ENCODE measurements around the gene MAN1A1.
"Not testable (repeated sequence)": the region's sequence is repeated elsewhere in the genome, so short reads cannot be mapped to it uniquely, and the experiment has no call there.

Gene MAN1A1

DNA sequence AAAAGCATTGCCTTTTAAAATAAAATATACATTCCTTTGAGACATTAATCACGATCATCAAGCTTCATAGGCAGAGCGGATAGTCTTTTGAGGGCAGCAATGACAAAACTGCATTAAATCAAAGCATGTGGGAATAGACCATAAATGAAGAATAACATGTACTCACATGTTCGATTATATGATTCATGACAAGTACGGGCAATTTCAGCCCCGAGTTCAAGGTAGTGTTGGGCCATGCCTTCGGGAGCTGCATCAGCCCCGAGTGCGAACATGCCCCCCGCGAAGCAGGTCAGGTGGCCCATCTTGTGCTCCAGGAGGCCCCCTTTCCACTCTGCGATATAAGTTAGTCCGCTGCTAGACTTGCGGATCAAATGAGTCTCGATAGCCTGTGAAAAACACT lies 160.1 kb downstream of the MAN1A1 start:
- no peak for DNase-seq

DNA sequence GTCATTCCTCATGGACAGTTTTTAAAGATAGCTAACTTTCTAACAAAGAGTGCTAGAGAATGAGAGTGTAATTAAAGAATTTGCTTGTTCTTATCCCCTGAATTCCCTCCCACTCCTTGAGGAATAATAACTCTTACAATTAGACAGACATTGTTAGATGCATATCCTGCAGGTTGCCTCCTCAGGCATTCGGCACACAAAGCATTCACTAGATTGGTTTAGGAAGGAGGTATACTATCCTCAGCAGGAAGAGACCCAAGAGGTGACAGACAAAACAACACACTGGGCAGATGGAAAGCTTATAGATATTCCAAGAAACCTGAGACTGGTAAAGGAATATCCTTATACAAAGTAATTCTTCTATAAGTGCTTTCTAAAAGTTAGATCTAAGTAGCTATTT lies 162.0 kb downstream of the MAN1A1 start:
- no peak for DNase-seq

DNA sequence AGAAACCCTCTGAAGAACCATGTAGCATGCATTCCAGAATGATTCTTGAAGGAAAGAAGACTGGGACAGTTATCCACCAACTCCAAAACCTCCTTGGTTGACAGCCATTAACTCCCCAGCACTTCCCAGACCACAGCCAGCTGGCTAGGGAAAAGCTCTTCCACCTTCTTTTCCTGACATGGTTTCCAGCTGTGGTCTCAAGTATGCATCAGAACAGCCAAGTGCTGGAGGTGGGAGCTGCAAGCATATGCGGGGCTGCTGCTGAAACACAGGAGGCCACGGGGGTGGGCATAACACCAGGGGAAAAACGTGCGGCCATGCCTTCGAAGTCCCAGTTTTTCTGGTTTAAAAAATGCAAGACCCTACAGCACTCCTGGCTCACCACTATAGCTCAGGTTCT lies 163.1 kb downstream of the MAN1A1 start:
- no peak for DNase-seq

DNA sequence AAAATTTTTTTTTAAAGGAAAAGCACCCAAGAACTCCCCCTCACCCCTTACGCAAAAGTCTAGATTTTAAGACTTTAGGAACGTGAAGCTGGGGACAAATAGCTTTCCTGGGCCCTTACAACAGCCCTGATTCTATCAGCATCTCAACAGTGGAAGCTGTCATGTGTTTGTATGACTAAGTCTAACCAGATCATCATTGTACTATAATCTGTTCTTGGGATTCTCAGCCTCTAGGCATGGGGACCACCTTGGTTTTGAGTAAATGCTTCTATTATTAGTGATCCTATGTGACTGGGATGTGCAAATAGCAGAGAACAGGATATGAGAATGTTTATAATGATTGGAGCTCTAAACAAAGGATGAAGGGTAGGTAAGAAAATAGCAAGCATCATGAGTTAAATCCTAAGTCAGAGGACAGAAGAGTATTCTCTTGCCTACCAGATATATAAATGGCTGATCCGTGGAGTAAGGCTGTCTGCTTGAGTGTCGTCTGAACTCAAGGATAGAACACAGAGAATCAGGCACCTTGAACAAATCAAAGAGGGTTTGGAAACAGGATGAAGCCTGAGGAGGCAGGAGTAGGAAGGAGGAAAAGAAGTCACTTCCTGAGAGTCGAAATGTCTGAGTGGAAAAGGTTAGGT lies 165.4 kb downstream of the MAN1A1 start:
- DNase-seq: no peak

DNA sequence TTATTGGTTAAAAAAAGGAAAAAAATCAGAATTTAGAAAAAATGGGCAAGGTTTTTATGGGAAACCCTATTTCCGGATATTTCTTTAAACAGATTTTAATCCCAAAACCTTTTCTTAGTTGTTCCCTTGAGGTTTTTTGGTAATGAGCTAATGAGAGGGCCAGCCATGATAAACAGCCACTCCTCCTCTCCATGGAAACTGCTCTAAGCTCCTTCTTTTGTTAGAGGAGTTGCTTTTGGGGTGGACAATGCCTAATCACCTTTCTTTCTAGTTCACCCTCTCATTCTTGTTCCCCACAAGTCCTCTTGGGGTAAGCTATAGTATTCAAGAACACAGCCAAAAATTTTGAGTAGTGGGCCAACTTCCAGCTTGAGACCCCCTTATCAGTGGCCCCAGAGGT lies 166.1 kb downstream of the MAN1A1 start:
- no peak for DNase-seq

DNA sequence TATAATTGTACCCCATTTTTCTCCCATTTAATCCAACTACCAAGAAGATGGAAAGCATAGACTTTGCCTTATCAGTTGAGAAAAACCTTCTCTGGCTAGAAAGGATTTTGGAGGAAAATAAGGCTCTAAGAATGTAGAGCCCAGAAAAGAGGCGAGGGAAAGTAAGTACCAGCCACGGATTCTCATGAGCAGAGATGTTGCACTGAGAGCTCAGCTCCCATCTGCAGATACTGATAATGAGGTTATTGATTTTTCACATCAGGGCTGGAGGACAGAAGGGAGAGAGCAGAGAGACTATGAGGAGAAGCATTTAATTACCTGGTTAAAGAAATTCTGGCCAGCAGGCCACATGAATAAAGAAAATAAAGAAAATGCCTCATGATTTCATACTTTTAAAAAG lies 166.7 kb downstream of the MAN1A1 start:
- no peak for DNase-seq

DNA sequence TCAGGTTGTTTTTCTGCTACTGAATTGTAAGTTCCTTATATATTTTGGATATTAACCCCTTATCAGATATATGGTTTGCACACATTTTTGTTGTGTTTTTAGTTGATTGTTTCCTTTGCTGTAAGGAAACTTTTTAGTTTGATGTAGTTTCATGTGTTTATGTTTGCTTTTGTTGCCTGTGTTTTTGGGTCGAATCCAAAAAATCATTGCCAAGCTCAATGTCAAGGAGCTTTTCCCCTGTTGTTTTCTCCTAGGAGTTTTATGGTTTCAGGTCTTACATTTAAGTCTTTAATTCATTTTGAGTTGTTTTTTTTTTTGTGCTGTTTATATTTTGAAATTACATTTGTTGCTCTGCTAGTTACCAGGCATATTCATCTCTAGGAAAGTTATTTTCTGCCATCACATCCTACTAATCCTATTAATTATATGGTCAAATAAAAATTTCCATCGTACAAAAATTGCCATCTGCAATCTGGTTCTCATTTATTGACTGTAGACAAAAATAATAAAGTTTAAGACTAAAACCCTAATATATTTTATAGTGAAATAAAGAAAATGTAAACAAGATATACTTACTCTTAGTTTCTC lies 167.3 kb downstream of the MAN1A1 start:
- no peak for DNase-seq

DNA sequence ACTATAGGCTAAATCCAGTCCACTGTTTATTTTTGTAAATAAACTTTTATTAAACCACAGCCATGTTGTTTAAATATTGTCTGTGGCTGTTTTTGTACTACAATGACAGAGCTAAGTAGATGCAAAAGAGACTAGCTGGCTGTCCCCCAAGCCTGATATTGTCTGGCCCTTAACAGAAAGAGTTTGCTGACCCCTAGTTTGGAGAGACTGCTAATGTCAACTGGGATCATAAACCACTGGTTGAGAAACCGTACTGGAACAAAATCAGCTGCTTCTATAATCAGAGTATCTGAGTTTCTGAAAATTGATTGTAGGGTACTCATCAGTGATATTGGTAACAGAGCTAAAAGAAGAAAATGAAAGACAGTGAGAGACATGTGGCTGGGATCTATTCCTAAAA lies 168.5 kb downstream of the MAN1A1 start:
- DNase-seq: no peak

DNA sequence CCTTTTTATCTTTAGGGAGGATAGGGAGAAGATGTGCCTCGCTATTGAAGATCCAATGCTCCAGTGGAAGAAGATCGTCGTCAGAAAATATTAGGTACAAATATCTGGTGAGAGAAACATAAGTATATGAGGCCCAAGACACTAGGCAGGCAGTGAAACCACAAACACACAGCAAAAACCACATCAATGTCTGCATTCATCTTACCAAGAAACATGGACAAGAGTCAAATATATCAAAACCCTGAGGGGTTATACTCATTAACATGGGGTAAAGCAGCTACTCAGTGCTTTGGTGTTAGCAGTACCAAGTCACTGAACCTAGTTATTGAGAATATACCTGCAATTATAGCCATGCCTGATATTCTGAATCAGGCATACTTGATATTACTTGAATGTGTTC lies 169.7 kb downstream of the MAN1A1 start:
- no peak for DNase-seq

DNA sequence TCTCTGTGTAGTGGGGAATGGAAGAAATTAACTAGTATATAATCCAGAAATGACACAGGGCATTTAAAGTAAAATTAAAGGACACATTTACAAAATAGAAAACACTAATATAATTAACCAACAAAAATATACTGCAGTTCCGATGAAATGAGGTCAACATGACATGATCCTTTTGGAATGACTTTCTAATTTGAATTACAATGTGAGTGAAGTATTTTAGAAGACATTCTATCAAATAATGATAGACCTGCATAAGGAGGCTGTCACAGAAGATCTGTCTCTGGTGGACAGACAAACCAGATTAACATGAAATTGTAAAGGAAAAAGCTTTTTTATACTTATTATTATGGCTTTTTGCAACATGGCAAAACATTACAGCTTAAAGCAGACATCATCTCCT lies 170.5 kb downstream of the MAN1A1 start:
- DNase-seq: no peak

DNA sequence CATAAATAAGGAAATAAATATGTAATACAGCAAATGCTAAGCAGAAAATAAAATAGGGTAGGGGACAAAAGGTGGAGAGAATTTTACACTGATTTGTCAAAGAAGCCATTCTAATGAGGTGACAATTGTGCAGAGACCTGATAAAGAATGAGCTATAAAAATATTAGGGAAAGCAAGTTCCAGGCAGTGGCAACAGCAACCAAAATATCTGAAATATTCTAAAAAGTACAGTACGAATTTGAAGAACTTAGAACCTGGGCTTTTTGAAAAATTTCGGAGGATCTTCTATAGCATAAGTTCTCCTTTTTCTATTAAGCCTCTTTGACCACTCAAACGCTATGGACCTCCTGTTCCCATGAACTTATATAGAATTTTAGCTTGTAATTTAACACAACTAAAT lies 173.1 kb downstream of the MAN1A1 start:
- DNase-seq: no peak

DNA sequence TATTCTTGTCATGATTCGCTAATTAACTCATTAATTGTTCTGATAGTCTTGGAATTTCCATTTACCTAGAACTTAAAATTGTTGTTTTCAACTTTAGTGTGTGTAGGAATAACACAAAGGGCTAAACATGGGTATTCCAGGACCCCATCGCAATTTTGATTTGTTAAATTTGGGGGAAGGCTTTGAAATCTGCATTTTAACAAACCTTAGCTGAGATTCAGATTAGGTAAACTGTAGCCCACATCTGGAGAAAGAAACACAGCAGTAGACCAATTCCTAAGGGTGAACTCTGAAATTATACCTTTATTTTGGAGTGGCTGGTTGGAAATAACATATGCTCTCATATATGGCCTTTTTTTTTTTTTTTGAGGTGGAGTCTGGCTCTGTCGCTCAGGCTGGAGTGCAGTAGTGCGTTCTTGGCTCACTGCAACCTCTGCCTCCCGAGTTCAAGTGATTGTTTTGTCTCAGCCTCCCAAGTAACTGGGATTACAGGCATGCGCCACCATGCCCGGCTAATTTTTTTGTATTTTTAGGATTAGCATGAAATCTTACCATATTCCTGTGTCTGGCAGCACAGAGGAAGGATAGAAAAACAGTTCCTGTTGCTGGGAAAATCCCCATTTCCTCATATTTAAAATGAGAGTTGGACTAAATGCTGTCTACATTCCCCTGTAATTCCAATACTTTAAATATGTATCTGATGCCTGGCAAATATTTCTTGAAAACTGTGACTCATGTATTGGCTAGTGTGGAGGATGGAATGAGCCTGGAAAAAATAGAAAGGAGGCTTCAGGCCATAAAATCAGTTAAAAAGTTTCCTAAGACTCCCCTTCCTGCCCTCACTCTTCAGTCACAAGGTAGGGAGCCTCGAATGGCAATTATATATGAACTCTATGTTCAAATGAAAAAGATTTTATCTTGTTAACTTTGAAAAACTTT lies 174.4 kb downstream of the MAN1A1 start:
- no peak for DNase-seq

DNA sequence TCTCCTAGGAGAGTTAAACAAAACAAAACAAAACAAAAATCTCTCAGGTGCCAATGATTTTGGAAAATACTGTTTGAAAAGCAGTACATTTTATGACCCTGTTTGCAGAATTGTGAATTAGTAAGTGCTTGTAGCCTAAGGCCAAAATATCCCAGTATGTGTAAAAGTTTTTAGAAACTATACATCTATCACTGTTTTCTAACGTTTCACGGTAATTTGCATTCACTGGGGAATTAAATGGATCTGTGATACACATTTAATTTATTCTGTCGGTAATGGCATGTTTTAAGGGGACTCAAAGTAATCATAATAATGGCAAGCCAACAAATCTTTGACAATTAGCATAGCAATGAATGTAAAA lies 175.5 kb downstream of the MAN1A1 start:
- DNase-seq: no peak

DNA sequence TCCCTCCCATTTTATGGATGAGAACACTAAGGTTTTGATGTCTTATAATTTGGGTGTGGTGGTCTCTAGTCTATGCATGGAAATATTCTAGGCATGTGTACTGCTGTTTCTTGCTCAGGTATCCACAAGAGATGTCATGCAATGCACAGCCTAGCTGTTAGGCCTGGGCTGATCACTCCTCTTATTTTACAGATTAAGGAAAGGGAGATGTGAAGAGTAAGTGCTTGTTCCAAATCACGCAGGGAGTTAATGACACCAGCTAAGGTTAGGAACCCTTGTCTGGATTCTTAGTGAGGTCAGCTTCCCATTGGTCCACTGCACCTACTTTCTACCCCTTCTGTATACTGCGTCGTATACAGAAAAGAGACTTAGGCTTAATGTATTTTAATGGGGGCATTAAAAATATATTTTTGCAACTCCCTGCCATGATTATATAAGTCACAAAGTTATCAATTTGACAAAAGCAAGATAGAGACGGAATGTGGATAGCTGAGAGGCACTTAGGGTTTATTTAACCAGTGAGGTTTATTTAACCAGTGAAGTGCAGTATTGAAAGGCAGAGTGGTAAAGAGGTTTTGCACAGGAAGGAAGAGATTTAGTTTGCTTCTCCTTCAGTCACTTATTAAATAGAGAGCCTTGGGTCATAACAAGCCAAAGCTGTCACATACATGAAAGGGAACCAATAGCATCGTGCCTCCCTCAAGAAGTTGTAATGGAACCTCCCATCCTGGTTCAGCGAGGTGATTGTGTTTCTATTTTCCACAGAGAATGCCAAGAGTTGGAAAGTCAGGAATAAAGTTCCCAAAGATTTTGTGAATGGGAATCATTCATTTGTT lies 176.1 kb downstream of the MAN1A1 start:
- peak; percentile 39 for DNase-seq

DNA sequence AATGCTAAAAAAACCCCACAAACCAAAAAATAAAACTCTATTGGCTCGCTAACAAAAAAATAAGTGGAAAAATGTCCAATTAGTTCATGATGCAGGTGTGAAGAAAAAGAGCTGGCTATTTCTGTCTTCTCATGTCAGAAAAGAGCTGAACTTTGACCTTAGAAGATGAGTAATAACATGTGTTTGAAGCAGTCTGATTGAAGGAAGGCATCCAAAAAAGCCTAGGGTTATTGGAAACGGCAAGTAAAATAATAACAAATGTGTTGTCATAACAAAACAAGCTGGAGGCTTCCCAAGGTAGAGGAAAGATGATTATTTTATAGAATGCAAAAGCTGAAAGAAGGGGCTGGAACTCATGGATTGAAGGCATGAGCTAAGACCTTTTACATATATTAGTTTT lies 176.7 kb downstream of the MAN1A1 start:
- DNase-seq: no peak

DNA sequence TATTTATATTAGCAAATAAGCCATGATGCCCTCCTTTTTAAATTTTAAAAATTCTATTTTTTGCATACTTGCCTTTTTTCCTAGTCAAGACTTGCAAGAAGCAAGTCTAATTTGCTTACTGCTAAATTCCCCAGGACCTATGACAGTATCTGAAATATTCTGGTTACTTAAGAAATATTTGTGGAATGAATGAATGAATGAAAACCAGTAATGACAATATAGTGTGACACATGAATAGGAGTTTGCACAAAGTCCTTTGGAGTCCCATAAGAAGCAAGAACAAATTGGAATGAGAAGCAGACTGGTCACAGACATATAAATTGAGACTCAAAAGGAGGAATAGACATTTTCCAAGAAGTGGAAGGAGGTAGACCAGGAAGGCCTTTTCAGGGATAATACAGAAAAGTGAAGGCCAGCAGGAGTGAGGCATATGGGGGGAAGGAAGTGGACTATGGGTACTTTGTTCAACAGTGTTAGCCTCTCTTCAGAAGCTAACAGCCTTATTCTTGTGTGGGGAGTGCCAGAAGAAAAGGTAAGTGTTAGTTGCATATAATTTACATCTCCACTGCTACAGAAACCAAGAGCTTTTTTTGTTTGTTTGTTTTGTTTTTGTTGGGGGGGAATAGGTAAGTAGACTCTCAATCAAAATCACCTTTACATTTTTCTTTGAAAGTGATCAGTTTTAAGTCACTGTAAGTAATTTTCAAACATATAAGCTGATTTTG lies 177.5 kb downstream of the MAN1A1 start:
- DNase-seq: no peak

DNA sequence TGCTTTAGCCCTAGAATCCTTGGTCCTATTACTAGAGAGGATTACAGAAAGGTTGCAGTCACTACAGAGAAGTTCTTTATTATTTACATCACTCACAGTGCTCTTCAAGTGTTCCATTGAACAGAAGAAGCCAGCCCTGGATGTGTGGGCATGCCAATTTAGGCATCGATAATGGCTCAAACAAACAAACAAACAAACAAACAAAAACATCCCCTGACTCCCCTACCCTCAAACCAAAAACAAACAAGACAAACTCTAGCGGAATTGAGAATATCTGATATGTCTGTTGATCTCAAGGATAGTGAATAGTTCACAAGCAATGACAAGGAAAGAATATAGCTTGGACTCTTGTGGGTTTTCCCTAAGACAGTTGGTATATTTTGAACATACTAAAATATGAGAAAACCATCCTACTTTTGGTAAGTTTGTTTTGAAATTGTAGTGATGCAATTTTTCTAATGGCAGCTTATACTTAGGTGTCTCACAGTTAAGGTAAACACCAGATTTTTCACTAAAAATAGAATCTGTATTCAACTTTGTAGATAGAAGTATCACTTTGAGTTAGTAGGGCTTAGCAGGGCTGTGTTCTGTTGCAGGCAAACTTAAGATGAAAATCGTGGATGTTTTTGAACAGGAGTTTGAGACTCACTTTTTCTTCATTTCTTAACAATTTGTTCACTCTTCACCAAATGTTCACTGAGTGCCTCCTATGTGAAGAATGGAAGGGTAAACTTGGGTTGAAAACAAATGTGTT lies 178.3 kb downstream of the MAN1A1 start:
- DNase-seq: no peak

DNA sequence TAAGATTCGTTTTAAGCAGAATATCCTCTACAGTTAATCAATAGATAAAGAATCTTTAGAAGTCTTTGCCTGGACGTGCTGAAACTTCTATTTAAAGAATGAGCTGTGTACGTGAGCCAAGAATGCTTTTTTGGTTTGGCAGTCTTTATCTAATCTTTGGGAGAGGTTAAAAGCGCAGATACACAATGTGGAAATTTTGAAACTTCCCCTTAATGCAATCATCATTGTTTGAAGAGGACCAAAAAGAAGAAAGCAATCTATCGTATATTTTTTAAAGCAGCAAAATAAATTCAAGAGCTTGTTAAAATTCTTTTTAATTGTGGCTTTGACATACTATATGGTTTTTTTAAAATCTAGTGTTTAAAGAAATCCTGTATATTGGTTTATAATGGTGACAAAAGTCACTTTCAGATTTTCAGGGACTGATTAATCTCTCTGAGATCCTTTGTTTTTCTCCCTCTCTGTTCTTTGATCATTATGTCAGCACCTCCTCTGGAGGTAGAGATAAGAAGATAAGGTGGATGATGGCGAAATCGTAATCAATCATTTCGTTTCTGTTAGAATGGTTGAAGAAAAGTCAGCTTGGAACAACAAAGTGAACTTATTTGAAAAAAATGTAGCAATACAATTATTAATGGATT lies 179.0 kb downstream of the MAN1A1 start:
- no peak for DNase-seq

DNA sequence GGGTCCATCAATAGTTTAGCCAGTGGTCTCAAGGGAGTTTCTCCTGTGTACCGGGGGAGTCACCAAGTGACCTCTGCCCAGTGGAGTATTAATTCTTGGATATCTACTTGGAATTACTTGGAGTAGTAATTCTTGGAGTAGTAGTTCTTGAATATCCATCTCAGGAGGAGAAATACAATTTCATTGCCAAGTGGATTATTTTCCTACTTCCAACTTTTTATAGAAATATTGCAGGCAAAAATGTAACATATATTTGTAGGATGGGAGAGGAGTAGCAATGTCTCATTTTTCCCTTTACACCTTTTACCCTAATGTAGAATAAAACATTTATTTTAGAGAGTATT lies 179.5 kb downstream of the MAN1A1 start:
- no peak for DNase-seq

DNA sequence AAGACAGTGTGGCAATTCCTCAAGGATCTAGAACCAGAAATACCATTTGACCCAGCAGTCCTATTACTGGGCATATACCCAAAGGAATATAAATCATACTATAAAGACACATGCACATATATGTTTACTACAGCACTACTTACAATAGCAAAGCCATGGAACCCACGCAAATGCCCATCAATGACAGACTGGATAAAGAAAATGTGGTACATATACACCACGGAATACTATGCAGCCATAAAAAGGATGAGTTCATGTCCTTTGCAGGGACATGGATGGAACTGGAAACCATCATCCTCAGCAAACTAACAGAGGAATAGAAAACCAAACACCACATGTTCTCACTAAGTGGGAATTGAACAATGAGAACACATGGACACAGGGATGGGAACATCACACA lies 180.2 kb downstream of the MAN1A1 start:
- DNase-seq: not testable (repeated sequence)

DNA sequence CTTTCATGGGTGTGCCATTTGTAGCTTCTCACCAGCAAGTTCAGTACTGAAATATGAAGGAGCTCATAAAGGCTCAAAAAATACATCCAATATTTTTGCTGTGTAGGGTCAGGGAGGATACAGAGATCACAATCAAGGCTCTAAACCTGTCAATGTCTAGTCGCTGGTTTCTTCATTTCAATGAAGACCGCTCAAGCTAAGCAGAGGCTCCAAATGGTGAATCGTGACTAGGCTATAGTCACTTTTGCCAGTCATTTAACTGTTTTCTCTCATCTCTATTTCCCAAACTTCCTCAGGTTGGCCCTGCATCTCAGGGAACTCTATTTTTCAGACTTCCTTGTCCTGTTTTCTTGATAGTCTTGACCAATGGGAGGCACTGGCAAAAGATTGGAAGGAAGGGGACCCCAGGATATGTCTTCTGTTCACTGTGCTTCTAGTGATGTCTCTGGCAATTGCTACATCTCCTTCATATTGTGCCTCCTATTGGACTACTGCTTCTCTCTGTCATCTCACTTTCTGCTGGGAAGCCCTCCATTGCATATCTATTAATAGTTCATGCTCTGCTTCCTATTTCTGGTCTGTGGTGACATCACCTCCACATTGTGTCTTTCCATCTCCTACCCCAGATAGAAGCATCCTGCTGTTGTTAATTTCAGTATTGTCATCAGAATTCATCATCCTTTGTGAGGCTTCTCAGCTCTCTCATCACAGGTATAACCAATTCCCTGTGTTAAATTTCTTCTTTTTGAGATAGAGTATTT lies 183.4 kb downstream of the MAN1A1 start:
- DNase-seq: no peak

Measured in right hindlimb (tissue), 1 donor.